ENCODE data around the gene IFIT3. TPM values are rescaled to one million over a fixed set of nuclear protein-coding genes. Genes with fewer than 3 reads are reported as not detected.

IFIT3 gene
- total and polyA plus RNA-seq, 2 donors from 2014 or later, result 14.7 to 20.1 TPM

DNA sequence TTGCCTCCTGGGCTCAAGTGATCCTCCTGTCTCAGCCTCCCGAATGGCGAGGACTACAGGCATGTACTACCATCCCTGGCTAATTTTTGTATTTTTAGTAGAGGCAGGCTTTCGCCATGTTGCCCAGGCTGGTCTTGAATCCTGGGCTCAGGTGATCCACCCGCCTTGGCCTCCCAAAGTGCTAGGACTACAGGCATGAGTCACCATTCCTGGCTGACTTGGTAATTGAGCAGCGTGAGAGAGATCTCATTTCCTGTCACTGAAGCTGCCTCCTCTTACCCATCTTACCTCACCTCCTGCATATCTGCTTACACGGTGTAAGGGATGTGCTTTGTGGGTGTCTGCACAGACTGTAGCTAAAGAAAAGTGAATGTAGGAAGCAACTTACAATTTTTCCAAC, 9.7 kb downstream of the IFIT3 start:
- intact Hi-C loops (cut with DNase I), result no loop called here
- Histone ChIP-seq H3K9ac (ENCODE audit: low read length in 3 of 3) (no peak overlapping the region), H3K4me3 (ENCODE audit: low read length in 3 of 3) (no peak overlapping the region), H3K27me3 (ENCODE audit: control insufficient read depth, insufficient read depth, low read length) (no peaks in the 10 kb centered on the region), H3K4me1 (ENCODE audit: control insufficient read depth in 2 of 3, insufficient read depth in 2 of 3, low read depth in 1 of 3, low read length in 3 of 3) (peaks cover 10 to 24% (median 23%) of the 10 kb centered on the region in 3 donors), H3K36me3 (ENCODE audit: control insufficient read depth in 2 of 3, insufficient read depth in 3 of 3, low read length in 3 of 3) (peaks cover 2 to 14% (median 9%) of the 10 kb centered on the region in 3 donors), H3K27ac (ENCODE audit: low read depth in 2 of 2, low read length in 2 of 2) (no peak overlapping the region), H3K9me3 (ENCODE audit: control insufficient read depth in 2 of 3, insufficient read depth in 1 of 3, low read length in 3 of 3) (no peaks in the 10 kb centered on the region)
- no peak for FAIRE-seq
- TF ChIP-seq CTCF (IDR thresholded peaks at IDR 0.05; ENCODE audit: borderline replicate concordance, extremely low read depth, insufficient read depth), result no peak
- DNase-seq, result no peak

DNA sequence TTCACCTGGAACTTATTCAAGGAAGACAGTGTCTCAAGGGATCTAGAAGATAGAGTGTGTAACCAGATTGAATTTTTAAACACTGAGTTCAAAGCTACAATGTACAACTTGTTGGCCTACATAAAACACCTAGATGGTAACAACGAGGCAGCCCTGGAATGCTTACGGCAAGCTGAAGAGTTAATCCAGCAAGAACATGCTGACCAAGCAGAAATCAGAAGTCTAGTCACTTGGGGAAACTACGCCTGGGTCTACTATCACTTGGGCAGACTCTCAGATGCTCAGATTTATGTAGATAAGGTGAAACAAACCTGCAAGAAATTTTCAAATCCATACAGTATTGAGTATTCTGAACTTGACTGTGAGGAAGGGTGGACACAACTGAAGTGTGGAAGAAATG, 10.9 kb downstream of the IFIT3 start:
- H3K4me3 ChIP-seq (ENCODE audit: low read length in 3 of 3), result no peak overlapping the region
- H3K27ac ChIP-seq (ENCODE audit: low read depth in 2 of 2, low read length in 2 of 2), result no peak overlapping the region
- FAIRE-seq (no peak), DNase-seq (no peak)
- no peak overlapping the region for H3K9ac ChIP-seq (ENCODE audit: low read length in 3 of 3)
- intact Hi-C loops (cut with DNase I), result no loop called here
- H3K36me3 ChIP-seq (ENCODE audit: control insufficient read depth in 2 of 3, insufficient read depth in 3 of 3, low read length in 3 of 3), result peaks cover 2 to 14% (median 9%) of the 10 kb centered on the region in 3 donors
- H3K27me3 ChIP-seq (ENCODE audit: control insufficient read depth, insufficient read depth, low read length), result no peaks in the 10 kb centered on the region
- H3K4me1 ChIP-seq (ENCODE audit: control insufficient read depth in 2 of 3, insufficient read depth in 2 of 3, low read depth in 1 of 3, low read length in 3 of 3), result peaks cover 4 to 19% (median 14%) of the 10 kb centered on the region in 3 donors
- TF ChIP-seq CTCF (IDR thresholded peaks at IDR 0.05; ENCODE audit: borderline replicate concordance, extremely low read depth, insufficient read depth), result no peak
- no peaks in the 10 kb centered on the region for H3K9me3 ChIP-seq (ENCODE audit: control insufficient read depth in 2 of 3, insufficient read depth in 1 of 3, low read length in 3 of 3)

DNA sequence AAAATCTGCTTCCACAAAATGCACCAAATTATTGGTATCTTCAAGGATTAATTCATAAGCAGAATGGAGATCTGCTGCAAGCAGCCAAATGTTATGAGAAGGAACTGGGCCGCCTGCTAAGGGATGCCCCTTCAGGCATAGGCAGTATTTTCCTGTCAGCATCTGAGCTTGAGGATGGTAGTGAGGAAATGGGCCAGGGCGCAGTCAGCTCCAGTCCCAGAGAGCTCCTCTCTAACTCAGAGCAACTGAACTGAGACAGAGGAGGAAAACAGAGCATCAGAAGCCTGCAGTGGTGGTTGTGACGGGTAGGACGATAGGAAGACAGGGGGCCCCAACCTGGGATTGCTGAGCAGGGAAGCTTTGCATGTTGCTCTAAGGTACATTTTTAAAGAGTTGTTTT, 12.1 kb downstream of the IFIT3 start:
- Histone ChIP-seq H3K27me3 (ENCODE audit: control insufficient read depth, insufficient read depth, low read length) (no peaks in the 10 kb centered on the region), H3K9ac (ENCODE audit: low read length in 3 of 3) (no peak overlapping the region), H3K27ac (ENCODE audit: low read depth in 2 of 2, low read length in 2 of 2) (no peak overlapping the region), H3K9me3 (ENCODE audit: control insufficient read depth in 2 of 3, insufficient read depth in 1 of 3, low read length in 3 of 3) (no peaks in the 10 kb centered on the region), H3K4me3 (ENCODE audit: low read length in 3 of 3) (no peak overlapping the region), H3K36me3 (ENCODE audit: control insufficient read depth in 2 of 3, insufficient read depth in 3 of 3, low read length in 3 of 3) (peaks cover 2 to 14% (median 9%) of the 10 kb centered on the region in 3 donors), H3K4me1 (ENCODE audit: control insufficient read depth in 2 of 3, insufficient read depth in 2 of 3, low read depth in 1 of 3, low read length in 3 of 3) (peaks cover 0 to 16% (median 9%) of the 10 kb centered on the region in 3 donors)
- FAIRE-seq (no peak), DNase-seq (no peak)
- TF ChIP-seq CTCF (IDR thresholded peaks at IDR 0.05; ENCODE audit: borderline replicate concordance, extremely low read depth, insufficient read depth), result no peak
- intact Hi-C loops (cut with DNase I), result no loop called here

GRCh38 chr10:89341649-89342048, 13.9 kb downstream of the IFIT3 start:
- Histone ChIP-seq H3K4me3 (ENCODE audit: low read length in 3 of 3) (no peak overlapping the region), H3K9ac (ENCODE audit: low read length in 3 of 3) (no peak overlapping the region), H3K4me1 (ENCODE audit: control insufficient read depth in 2 of 3, insufficient read depth in 2 of 3, low read depth in 1 of 3, low read length in 3 of 3) (peaks cover 0 to 15% (median 3%) of the 10 kb centered on the region in 3 donors), H3K27me3 (ENCODE audit: control insufficient read depth, insufficient read depth, low read length) (no peaks in the 10 kb centered on the region), H3K27ac (ENCODE audit: low read depth in 2 of 2, low read length in 2 of 2) (no peak overlapping the region), H3K36me3 (ENCODE audit: control insufficient read depth in 2 of 3, insufficient read depth in 3 of 3, low read length in 3 of 3) (peaks cover 2 to 14% (median 9%) of the 10 kb centered on the region in 3 donors), H3K9me3 (ENCODE audit: control insufficient read depth in 2 of 3, insufficient read depth in 1 of 3, low read length in 3 of 3) (no peaks in the 10 kb centered on the region)
- intact Hi-C loops (cut with DNase I), result no loop called here
- FAIRE-seq (no peak), DNase-seq (no peak)
- no peak for TF ChIP-seq CTCF (IDR thresholded peaks at IDR 0.05; ENCODE audit: borderline replicate concordance, extremely low read depth, insufficient read depth)

All from kidney (tissue), 14 donors.